Activated CD4-positive, CD25-positive, alpha-beta regulatory T cell treated with anti-CD3 and anti-CD28 coated beads, Interleukin-2, amount 50 U/mL, for 16 hours (primary cell): Measurements from ENCODE around the gene FHL2.
"Not testable (repeated sequence)": the region's sequence is repeated elsewhere in the genome, so short reads cannot be mapped to it uniquely, and the experiment has no call there.

ENCODE experiments used
- DNase-seq: peaks from one replicate; pipeline ENCODE4 v3.0.0-alpha.2; 2020; ENCODE audit warnings: low read depth, low spot score

The FHL2 gene, protein sequence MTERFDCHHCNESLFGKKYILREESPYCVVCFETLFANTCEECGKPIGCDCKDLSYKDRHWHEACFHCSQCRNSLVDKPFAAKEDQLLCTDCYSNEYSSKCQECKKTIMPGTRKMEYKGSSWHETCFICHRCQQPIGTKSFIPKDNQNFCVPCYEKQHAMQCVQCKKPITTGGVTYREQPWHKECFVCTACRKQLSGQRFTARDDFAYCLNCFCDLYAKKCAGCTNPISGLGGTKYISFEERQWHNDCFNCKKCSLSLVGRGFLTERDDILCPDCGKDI

DNA sequence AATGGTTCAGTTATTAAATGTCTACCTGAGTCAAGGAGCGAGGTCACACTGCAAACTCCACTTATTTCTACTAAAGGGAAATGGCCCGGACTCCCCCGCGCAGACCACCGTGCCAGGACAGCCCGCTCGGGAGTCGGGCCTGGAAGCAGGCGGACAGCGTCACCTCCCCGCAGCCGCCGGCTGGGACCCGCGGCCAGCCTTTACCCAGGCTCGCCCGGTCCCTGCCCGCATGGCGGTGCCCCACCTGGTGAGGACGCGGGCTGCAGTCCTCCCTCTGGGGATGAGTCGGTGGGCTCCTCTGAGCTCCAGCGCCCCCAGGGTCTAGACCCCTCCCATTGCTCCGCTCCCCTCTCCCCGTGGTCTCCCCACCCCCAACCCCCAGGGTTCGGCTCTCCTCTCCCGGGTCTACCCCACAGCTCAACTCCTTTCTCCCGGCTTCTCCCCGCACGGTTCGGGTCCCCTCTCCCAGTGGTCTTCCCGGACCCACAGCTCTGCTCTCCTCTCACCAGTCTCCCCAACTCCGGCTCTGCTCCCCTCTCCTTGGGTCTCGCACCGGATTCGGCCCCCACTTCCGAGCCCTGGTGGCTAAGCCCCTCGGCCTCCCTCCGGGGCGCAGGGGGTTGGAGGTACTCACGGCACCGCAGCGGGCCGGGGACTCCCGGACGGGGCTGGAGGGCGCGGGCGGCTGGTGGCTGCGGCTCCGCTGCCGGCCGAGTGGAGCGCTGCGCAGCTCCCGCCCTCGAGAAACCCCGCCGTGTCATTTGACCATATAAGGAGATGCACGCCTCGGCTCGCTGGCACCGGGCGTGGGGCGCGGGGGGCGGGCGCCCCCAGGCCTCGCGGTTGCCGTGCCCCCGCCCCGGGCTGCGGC lies at the start of gene FHL2:
Gene FHL2 (minus strand): TSS at position 716 of the 871 bp plus-strand sequence. CDS start 12,535 bp downstream, outside the sequence.
- DNase-seq, result peak; percentile 29

DNA sequence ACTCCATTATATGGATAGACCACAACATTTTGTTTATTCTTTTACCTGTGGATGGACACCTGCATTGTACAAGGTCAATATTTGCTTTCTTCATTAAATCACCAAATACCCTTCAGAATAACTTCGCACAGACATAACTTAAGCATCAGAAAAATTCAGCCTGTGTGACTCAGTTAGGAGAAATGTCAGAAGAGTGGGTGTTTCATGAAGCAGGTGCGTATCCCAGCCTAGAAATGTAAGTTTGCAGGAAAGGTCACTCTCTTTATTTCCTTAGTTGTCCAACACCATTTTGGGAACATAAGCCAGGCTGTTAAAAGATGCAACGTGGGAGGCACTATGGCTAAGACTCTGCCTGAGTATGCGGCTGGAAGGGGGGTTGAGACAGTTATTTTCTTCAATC lies 48.6 kb upstream of the FHL2 start:
- no peak for DNase-seq

DNA sequence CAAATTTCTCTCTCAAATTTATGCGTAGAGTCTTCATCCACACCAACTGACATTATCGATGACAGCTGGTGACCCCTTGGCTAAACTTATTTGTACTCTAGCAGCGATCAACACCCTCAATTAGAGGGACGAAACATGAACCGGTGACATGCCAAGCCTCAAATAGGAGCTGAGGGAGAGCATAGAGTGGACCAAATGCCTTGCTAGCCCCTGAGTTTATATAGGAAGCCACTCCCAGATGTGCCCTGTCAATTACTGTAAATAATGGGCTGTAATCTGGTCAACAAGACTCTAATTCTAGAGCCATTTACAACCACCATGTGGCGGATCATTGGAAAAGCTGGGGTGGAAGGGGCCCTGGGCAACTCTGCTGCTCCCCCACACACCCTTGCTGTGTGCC lies 47.6 kb upstream of the FHL2 start:
- no peak for DNase-seq

DNA sequence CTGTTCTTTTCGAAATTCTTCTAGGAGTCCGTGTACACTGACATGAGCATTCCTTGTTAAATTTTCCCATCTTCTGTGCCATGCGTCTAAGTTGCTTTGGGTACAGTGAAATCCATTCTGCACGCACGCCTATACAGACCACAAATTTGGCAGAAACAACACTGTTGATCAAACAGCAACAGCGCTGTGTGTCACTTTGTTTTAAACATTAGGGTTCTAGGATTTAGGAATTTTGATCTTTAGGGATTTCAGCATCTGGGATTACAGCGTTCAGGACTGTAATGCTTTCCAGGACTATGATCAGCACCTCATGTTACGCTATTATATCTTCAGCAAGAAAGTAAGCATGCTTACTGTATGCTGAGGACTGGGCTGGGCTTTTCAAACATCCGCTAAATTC lies 47.1 kb upstream of the FHL2 start:
- no peak for DNase-seq

DNA sequence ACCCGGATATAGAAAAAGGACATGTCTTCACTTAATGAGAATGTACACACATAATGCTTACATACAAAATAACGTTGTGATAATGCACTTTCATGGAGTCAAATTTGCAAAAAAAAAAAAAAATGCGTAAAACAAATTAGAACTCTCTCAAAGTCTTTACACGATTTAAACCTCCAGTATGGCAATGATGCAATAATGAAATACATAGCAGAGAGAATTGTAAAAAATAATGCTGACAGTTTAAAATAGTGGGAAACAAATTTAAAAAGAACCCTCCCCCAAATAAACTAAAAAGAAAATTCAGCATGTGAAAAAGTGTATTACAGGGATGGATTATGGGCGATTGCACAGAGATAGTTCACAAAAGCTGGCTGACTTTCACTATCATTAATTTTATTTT lies 46.6 kb upstream of the FHL2 start:
- no peak for DNase-seq

DNA sequence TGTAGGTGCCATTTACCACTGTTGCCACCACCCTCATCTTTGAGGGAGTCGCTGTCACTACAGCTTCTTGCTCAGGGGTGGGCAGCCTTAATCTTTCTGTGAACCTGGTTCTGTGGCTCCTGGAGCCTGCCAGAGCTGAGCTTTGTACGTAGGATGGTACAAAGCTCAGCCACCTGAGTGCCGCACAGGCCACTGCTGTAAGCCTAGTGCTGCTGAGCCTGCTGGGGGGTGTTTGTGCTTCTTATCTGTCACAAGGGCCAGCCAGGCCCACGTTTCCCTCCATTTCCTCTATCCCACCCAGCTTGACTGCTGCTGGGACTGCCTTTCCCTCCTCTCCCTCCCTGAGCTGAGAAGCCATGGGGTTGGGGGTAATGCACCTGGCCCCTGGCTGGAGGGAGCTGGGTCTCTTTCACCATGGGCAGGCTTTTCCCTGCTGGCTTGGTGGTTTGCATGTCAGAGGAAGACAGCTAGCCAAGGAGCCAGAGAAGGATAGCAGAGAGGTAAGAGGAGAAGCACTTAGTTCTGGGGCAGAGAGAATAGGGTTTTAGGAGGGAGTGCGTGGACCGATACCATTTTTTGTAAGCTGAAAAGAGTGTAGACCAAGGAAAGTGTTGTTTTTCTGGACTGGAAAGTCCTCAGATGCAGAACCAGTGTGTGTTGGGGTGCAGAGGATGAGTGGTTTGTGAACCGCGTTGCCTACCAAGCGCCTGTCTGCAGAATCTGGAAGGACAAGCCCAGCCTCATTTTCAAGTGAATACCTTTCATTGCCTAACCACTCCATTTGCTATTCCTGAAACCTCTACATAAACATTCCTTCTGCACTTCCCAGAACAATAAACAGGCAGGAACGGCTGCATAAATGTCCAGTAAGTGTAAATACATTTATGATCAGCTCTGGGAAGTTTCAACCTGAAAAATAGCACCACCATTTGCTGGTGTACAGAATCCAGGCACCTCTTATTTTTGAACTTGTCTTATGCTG lies 45.1 kb upstream of the FHL2 start:
- no peak for DNase-seq

DNA sequence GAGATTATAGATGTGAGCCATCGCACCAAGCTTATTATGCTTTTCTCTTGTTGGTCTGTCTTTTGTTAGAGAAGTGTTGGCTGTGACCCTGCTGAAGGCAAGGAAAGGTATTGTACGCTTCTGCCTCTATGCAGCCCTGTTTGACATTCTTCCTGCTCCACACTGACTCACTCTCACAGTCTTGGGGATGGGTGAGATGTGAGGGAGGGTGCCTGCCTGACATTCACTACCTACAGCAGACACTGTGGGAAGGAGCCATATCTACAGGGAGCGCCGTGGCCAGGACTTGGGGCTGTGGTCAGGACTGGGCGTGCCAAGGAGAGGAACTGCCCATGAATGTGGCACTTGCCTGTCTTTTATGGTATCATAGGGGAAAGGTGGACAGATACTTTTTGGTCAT lies 43.9 kb upstream of the FHL2 start:
- DNase-seq, result no peak

DNA sequence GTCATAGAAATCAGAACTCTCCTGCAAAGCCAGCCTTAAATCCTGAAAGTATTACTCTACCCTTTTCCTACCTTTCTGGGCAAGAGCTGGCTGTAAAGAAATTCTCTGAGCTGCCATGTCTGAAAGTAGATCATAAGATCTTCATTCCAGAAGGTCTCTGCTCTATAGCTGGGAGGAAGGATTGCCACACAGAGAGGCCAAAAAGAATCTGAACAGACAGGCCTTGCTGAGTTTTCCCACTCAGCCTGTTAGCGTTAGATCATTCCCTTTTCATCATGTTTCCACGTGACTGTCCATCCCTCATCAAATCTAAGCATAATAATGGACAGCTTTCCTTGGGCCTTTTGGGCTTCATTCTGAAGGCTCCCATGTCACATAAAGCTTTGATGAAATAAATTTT lies 43.2 kb upstream of the FHL2 start:
- DNase-seq, result no peak

DNA sequence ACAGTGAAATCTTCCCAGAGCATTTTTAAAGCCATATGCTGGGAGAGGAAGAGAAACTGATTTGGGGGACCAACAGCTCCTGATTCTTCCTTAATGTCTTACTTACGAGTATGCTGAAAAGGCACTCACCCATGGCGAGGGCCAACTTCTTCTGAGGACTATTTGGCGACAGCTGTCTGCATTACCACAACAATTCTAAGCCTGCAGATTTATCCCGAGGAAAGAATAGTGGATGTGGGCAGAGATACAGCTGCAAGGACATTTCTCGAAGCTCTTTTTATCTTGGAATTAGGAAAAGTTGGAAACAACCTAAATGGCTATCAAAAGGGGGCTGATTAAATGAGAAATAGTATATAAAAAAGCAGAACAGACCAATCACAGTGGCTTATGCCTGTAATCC lies 40.3 kb upstream of the FHL2 start:
- no peak for DNase-seq

DNA sequence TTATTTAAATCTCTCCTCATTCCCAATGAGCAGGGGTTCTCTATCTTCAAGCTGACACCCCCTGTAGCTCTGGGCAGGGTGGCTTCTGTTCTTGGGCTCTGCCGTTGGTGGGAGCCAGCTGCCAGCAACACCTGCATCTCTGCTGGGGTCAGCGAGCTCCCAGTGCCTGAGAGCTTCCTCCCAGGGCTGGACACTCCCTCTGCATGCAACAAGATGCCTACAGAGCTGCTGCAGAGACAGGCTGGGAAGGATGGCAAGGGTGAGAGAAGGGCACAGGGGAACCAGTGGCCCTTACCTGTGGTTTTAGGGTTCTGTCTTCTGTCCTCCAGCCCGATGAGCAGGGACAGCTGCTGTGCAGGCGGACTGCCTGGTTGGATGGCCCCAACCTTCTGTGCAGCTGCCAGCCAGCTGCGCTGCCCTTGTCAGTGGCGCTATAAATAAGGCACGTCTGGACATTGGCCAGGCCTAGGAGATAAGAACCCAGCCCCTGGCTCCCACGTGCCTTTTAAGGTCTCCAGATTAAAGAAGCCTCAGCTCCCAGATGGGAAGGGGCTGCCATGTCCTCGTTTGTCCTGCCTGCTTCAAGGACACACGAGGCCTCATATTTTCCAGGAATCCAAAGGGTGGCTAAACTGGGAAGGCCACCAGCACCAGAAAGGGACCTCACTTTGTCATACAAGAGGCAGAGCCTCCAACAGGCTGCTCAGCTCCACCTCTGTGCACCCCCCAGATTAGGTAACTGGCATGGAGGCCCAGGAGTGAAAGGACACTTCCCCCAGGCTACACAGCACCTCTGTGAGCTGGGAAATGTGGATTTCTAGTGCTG lies 39.5 kb upstream of the FHL2 start:
- no peak for DNase-seq

DNA sequence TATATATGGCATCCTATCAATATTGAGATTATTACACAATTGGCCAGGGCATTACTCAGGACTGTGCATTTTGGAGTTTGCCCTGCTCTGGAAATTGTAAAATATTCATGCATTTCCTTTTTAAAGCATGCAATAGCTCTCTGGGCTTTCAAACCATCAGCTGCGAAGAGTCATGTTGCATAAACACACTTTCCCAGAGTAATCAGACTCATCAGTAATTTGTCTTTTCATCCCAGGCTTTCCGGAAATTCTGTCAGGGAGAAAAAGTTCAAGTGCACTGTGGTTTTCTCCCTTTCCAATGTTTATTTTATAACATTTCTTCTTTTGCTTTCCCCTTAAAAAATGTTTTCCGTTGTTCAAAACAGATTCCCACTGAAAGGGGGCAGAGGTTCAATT lies 38.9 kb upstream of the FHL2 start:
- DNase-seq, result no peak

DNA sequence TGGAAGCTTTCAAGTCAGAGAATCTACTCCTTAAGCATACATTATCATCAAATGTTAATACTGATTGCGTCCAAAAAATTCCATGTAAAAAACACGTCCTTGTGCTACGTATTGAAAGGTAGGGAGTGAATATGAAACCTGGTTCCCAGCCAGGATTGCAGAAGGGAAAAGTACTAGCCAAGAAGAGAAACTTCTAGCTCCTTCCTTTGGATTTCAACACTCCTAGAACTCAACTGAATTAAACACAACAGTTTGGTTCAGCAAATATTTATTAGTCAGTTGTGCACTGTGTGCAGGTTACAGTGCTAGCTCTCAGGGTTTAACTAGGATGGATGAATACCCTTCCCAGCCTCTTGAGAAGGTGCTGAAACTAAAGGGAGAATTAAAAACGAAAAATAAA lies 33.9 kb upstream of the FHL2 start:
- no peak for DNase-seq

DNA sequence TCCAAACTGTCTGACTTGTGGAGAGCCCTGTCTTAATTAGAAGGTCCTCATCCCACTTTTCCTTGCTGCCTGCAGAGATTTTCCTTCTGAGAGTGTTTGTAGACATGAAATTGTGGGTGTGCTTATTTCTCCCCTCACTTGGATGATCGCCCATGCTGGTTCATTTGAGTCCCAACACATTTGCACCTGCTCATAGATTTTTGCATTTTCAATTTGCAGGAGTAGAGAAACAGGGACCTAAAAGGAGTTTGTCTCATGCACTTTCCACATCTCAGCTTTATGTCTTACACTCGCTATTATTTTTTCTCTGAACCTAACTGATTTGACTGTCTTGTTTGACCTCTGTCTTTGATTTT lies 33.2 kb upstream of the FHL2 start:
- no peak for DNase-seq

DNA sequence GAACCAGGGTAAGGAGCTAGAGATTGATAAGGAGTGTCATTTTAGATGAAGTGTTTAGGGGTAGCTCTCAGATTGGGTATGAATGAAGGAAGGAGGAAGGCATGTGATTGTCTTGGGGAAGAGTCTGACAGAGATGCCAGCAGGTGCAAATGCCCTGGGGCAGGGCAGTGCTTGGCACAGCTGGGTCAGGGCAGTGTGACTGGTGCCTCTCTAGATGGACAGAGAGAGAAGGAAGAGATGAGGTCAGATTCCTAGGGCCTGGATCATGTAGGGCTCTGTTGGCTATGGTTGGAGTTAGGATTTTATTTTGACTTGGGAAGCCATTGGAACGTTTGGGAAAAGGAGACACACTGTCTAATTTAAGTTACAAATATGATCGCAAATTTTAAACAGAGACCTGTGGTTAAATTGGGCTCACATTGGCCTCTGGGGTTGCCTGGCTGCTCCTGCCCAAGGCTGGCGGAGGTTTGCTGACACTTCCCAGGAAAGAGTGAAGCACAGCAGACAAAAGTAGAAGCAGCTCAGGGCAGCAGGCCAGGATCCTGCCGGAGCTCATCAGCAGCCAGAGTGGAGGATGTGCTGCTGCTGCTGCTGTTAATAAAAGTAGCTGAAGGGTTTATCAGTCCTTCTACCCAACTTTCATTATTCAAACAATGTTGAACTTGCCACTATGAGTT lies 32.7 kb upstream of the FHL2 start:
- no peak for DNase-seq

DNA sequence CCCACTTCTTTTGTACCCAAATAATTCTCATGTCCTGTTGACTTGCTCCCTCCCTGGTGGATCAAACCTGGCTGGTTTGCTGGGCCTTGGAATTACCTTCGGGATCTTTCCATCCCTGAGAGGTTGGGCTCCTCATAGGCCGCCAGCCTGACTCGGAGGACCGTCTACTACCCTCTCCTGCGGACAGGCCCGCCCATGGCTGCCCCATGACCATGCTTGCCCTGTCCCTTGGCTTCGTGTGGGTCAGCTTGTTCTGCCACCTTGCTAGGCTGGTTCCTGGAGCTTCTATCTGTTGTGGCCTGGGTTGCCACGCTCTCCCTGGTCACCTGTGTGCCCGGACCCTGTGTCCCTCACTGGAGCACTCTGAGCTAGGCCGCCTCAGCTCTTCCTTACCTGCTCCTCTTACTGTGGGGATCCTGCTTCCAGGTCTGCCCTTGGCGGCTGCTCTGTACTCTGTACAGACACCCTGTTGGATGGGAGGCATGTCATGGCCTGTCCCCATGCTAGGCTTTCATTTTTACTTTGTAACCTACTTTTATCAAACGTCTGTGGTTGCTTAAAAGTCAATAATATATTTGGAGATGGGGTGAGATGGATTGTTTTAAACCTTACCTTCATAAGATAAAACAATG lies 29.7 kb upstream of the FHL2 start:
- no peak for DNase-seq

DNA sequence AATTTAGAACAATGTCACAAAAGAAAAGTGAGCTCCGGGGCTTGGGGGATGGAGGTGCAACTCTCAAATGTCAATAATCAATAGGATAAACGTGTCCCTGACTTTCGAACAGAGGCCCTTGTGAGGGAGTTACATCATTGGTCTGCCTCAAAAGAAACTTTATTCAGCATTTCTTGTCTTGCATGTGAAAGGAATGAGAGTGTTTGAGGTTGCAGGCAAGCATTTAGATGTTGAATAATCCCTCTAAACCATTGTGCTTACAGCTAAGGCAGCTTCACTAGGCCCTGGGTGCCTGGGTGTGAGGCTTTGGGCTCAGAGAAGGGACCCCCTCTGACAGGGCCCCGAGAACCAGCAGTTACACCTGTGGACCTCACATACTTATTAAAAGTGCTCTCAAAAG lies 28.6 kb upstream of the FHL2 start:
- no peak for DNase-seq

DNA sequence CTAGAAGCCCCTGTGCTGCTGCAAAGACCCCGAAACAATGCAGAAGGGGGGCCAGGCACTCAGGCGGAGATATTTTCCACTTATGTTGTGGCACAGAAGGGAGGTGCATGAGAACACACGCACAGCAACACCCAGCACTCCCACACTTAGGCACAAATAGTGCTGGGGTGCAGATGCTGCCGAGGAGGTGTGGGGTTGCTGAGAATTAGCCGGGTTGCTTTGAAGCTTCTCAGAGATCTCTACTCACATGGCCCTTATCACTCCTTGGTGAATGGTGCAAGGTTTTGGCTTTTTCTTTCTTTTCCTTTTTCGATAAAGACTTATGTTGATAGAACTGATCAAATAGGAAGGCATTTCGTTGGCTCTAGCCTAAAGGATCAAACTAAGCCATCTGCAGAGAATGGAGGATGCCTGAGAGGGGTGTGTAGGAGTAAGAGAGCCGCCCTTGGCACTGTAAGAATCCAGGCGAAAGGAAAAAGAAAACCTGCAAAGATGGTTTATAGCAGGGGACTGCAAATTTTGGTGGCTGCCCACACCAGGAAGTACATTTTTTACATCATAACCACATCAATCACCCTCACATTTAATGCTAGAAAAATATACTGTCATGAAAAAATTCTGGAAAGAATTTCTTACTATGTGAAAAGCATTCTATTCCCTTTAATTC lies 27.9 kb upstream of the FHL2 start:
- no peak for DNase-seq

DNA sequence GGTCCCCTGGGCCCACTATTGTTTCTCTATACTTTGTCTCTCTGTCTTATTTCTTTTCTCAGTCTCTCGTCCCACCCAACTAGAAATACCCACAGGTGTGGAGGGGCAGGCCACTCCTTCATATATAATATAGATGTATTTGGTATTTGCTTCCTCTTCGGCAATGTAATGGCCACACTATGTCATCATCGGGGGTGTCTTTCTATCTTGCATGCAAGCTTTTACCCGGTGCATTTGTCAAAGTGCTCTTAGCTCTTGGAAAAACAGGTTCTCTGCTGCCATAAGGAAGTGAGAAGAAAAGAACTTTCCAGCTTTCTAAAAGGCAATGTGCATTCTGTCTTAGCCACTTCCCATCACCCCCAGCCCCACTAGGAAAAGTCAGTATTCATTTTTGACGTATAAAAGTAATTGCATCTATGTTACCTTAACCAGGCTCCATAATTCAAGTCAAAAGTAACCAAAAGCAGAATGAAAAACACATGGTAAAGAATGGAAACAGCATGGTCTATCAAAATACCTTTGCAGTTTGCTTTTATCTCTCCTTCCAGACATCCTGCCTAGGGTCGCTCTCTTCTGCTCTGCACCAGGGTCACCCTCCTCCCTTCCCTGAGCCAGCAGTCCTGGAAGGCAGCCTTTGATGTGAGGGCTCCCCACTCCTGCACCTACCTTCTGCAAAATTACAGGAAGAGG lies 27.2 kb upstream of the FHL2 start:
- DNase-seq, result no peak

DNA sequence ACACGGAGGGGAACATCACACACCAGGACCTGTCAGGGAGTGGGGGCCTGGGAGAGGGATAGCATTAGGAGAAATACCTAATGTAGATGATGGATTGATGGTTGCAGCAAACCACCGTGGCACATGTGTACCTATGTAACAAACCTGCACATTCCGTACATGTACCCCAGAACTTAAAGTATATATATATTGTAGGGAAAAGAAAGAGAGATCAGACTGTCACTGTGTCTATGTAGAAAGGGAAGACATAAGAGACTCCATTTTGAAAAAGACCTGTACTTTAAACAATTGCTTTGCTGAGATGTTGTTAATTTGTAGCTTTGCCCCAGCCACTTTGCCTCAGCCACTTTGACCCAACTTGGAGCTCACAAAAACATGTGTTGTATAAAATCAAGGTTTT lies 26.0 kb upstream of the FHL2 start:
- not testable (repeated sequence) for DNase-seq
